ENCODE data around the gene VWA2.

- TF ChIP-seq ZBTB7A (tag by site-specific recombination; IDR thresholded peaks at IDR 0.05; ENCODE audit: low read depth) (no peak), ZFP41 (tag by site-specific recombination; IDR thresholded peaks at IDR 0.05; ENCODE audit: borderline replicate concordance) (no peak), IKZF3 (tag by site-specific recombination; IDR thresholded peaks at IDR 0.05) (no peak)
Measured at GRCh38 chr10:114281006-114281405, 42.0 kb downstream of the VWA2 start.
